SK-N-SH treated with all-trans-retinoic acid at 6 μM for 48 hours (cell line): Measurements from ENCODE around the gene WDFY2.

Experiments used
- ATAC-seq: fragments of 200-7000 bp; cut with Tn5 transposase; 3 replicates; pipeline ENCODE4 v1.9.1; 2020; ENCODE audit warnings: mild to moderate bottlenecking, moderate library complexity
- ARNTL ChIP-seq: fragments of 450-650 bp; formaldehyde crosslinking; IDR thresholded peaks from 2 replicates; pipeline ENCODE4 v1.5.0; 2020; ENCODE audit warnings: low read depth, mild to moderate bottlenecking, moderate library complexity, borderline replicate concordance
- BACH2 ChIP-seq: fragments of 250-450 bp; sonication (Bioruptor Pico); IDR thresholded peaks from 2 replicates; pipeline ENCODE4 v1.9.0; 2021; ENCODE audit warnings: mild to moderate bottlenecking, borderline replicate concordance
- CREB5 ChIP-seq: fragments of 250-450 bp; sonication (Bioruptor Pico); IDR thresholded peaks from 2 replicates; pipeline ENCODE4 v1.5.1; 2020; ENCODE audit warnings: low read depth, mild to moderate bottlenecking, moderate library complexity
- CSDC2 ChIP-seq: fragments of 250-450 bp; sonication (Bioruptor Pico); IDR thresholded peaks from 2 replicates; pipeline ENCODE4 v1.5.0; 2020; ENCODE audit warnings: mild to moderate bottlenecking, moderate library complexity
- ESRRG ChIP-seq: fragments of 250-450 bp; sonication (Bioruptor Pico); IDR thresholded peaks from 2 replicates; pipeline ENCODE4 v1.6.1; 2021; ENCODE audit warnings: mild to moderate bottlenecking
- GLIS3 ChIP-seq: fragments of 250-450 bp; sonication (Bioruptor Pico); IDR thresholded peaks from 2 replicates; pipeline ENCODE4 v1.5.0; 2020; ENCODE audit warnings: mild to moderate bottlenecking, moderate library complexity
- ISL1 ChIP-seq: fragments of 250-450 bp; sonication (Bioruptor Pico); IDR thresholded peaks from 2 replicates; pipeline ENCODE4 v2.1.2; 2022; ENCODE audit warnings: mild to moderate bottlenecking, moderate library complexity
- OSR1 ChIP-seq: fragments of 250-450 bp; sonication (Bioruptor Pico); IDR thresholded peaks from 2 replicates; pipeline ENCODE4 v1.8.0; 2022; ENCODE audit warnings: moderate library complexity, mild to moderate bottlenecking, inconsistent platforms
- PATZ1 ChIP-seq: fragments of 250-450 bp; sonication (Bioruptor Pico); IDR thresholded peaks from 2 replicates; pipeline ENCODE4 v1.8.0; 2020; ENCODE audit warnings: mild to moderate bottlenecking, moderate library complexity, borderline replicate concordance
- POU6F1 ChIP-seq: fragments of 250-450 bp; sonication (Bioruptor Pico); IDR thresholded peaks from 2 replicates; pipeline ENCODE4 v1.8.0; 2021; ENCODE audit warnings: low read depth, mild to moderate bottlenecking, moderate library complexity, borderline replicate concordance
- PPARA ChIP-seq: fragments of 250-450 bp; sonication (Bioruptor Pico); IDR thresholded peaks from 2 replicates; pipeline ENCODE4 v1.5.0; 2020; ENCODE audit warnings: mild to moderate bottlenecking, borderline replicate concordance
- SNAI2 ChIP-seq: fragments of 250-450 bp; sonication (Bioruptor Pico); IDR thresholded peaks from 2 replicates; pipeline ENCODE4 v1.5.0; 2020; ENCODE audit warnings: mild to moderate bottlenecking, moderate library complexity
- TCF4 ChIP-seq: fragments of 250-450 bp; sonication (Bioruptor Pico); IDR thresholded peaks from 2 replicates; pipeline ENCODE4 v1.8.0; 2021; ENCODE audit warnings: mild to moderate bottlenecking, moderate library complexity, borderline replicate concordance
- TOX ChIP-seq: fragments of 250-450 bp; sonication (Bioruptor Pico); IDR thresholded peaks from 2 replicates; pipeline ENCODE4 v1.8.0; 2021; ENCODE audit warnings: mild to moderate bottlenecking, moderate library complexity, borderline replicate concordance
- TSHZ2 ChIP-seq: fragments of 250-450 bp; sonication (Bioruptor Pico); IDR thresholded peaks from 2 replicates; pipeline ENCODE4 v1.5.0; 2020; ENCODE audit warnings: mild to moderate bottlenecking, moderate library complexity
- ZC3H10 ChIP-seq: fragments of 250-450 bp; sonication (Bioruptor Pico); IDR thresholded peaks from 2 replicates; pipeline ENCODE4 v1.5.1; 2021; ENCODE audit warnings: mild to moderate bottlenecking, moderate library complexity
- ZNF565 ChIP-seq: fragments of 450-650 bp; formaldehyde crosslinking; conservative IDR thresholded peaks from 2 replicates; pipeline ENCODE4 v1.5.0; 2020; ENCODE audit warnings: low read depth, mild to moderate bottlenecking, moderate library complexity
- ZNF70 ChIP-seq: fragments of 450-650 bp; formaldehyde crosslinking; IDR thresholded peaks from 2 replicates; pipeline ENCODE4 v1.5.0; 2020; ENCODE audit warnings: mild to moderate bottlenecking, moderate library complexity

Gene WDFY2

GRCh38 chr13:51552027-51552426, 32.2 kb upstream of the WDFY2 start:
- no peak for ATAC-seq

GRCh38 chr13:51553531-51553930, 30.7 kb upstream of the WDFY2 start:
- no peak for ATAC-seq
- TF ChIP-seq PATZ1 (CRISPR knock-in tag) (no peak), CREB5 (CRISPR knock-in tag) (no peak), TOX (CRISPR knock-in tag) (no peak), PPARA (CRISPR knock-in tag) (no peak), CSDC2 (no peak), ZNF565 (no peak), TSHZ2 (CRISPR knock-in tag) (no peak)

More at GRCh38 chr13:51552027-51552426, 32.2 kb upstream of the WDFY2 start:
- no peak for TF ChIP-seq CREB5 (CRISPR knock-in tag)
- TF ChIP-seq, all 23 proteins: peak for 0

GRCh38 chr13:51556740-51557139, 27.5 kb upstream of the WDFY2 start:
- no peak for ATAC-seq
- TF ChIP-seq SNAI2: no peak
- no peak for TF ChIP-seq TCF4
- no peak for TF ChIP-seq BACH2 (CRISPR knock-in tag)
- no peak for TF ChIP-seq OSR1 (CRISPR knock-in tag)
- TF ChIP-seq ZNF565: no peak
- no peak for TF ChIP-seq ISL1 (CRISPR knock-in tag)
- TF ChIP-seq ZNF70: no peak
- no peak for TF ChIP-seq ARNTL (CRISPR knock-in tag)
- no peak for TF ChIP-seq TSHZ2 (CRISPR knock-in tag)
- no peak for TF ChIP-seq PATZ1 (CRISPR knock-in tag)
- TF ChIP-seq PPARA (CRISPR knock-in tag): no peak
- TF ChIP-seq ESRRG (CRISPR knock-in tag): no peak
- no peak for TF ChIP-seq ZC3H10 (CRISPR knock-in tag)
- no peak for TF ChIP-seq CREB5 (CRISPR knock-in tag)
- no peak for TF ChIP-seq GLIS3 (CRISPR knock-in tag)
- TF ChIP-seq POU6F1 (CRISPR knock-in tag): no peak
